Fibroblast of villous mesenchyme (primary cell): ENCODE data around the gene ANK3. TPM values are rescaled to one million over a fixed set of nuclear protein-coding genes. Genes with fewer than 3 reads are reported as not detected.

ENCODE experiments used
- DNase-seq: peaks from one replicate; pipeline ENCODE4 v3.0.0-alpha.2; 2010; ENCODE audit warnings: low read depth
- H3K4me3 ChIP-seq: 2 replicates; pipeline ENCODE4 v1.5.1; 2011; ENCODE audit warnings: low read depth, mild to moderate bottlenecking, low read length
- total RNA-seq: library from RNA; depleted of rRNA; stranded (reverse); fragments of >200 nt; gene quantifications from 2 replicates; pipeline ENCODE4 v1.2.3, GENCODE V29; 2012
- TF ChIP-seq, protein P1 (sequence below): IDR thresholded peaks from 2 replicates; pipeline ENCODE4 v1.5.1; 2012; ENCODE audit warnings: low read depth, mild to moderate bottlenecking, low read length; ENCODE audit not compliant: insufficient read depth

The ANK3 gene
- total RNA-seq, 1 donor: 1.3 TPM

DNA sequence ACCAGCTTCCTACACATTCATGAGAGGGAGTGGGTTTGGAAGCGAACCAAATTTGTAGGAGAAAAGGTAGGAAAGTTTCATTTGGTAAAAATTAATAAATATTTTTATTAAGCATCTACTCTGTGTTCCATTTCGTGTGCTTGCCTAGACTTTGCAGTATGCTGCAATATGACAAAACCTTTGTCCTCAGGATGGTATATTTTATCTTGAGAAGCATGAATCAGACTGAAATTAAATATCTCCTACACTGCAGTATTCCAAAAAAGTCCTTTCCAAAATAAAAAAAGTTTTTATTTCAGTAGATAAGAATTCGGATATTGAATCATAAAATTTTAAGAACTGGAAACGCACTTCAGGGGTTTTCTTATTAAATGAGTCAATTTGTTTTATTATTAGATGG lies 47.7 kb downstream of the ANK3 start:
- H3K4me3 ChIP-seq: no peak overlapping the region
- no peak for DNase-seq
- TF ChIP-seq, protein P1, sequence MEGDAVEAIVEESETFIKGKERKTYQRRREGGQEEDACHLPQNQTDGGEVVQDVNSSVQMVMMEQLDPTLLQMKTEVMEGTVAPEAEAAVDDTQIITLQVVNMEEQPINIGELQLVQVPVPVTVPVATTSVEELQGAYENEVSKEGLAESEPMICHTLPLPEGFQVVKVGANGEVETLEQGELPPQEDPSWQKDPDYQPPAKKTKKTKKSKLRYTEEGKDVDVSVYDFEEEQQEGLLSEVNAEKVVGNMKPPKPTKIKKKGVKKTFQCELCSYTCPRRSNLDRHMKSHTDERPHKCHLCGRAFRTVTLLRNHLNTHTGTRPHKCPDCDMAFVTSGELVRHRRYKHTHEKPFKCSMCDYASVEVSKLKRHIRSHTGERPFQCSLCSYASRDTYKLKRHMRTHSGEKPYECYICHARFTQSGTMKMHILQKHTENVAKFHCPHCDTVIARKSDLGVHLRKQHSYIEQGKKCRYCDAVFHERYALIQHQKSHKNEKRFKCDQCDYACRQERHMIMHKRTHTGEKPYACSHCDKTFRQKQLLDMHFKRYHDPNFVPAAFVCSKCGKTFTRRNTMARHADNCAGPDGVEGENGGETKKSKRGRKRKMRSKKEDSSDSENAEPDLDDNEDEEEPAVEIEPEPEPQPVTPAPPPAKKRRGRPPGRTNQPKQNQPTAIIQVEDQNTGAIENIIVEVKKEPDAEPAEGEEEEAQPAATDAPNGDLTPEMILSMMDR: no peak

DNA sequence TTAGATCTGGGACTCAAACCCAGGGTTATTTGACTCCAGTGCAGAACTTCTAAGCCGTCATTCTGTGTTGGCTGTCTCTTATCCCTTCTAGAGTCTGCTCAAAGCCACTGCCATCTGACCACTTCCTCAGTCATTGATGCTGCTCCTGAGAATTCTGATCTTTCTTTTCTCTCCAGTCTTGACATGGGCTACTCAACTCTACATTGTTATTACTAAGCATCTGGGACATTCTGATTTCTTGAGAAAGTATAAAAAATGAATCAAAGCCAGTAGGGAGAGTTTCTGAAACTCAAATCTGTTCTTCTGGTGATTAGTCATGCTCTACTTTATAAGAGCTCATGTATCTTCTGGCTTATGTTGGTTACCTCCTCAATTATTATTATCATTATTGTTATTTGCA lies 48.7 kb downstream of the ANK3 start:
- TF ChIP-seq, protein P1: no peak
- no peak overlapping the region for H3K4me3 ChIP-seq
- no peak for DNase-seq

DNA sequence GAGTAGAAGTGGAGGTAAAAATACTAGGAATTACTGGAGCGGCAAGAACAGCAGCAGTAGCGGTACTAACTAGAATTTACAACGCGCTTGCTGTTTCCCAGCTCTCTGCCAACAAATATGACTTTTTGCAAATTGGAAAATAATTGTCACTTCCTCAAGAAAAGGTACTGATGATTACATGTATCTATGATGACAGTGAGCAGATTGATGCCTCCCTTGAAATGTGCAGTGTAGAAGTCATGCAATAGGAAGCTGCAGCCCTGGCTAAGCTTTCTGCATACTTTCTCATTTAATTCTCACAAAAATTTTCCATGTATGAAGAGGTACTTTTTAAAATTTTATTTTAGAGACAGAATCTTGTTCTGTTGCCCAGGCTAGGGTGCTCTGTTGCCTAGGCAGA lies 49.9 kb downstream of the ANK3 start:
- TF ChIP-seq, protein P1: no peak
- DNase-seq: no peak

DNA sequence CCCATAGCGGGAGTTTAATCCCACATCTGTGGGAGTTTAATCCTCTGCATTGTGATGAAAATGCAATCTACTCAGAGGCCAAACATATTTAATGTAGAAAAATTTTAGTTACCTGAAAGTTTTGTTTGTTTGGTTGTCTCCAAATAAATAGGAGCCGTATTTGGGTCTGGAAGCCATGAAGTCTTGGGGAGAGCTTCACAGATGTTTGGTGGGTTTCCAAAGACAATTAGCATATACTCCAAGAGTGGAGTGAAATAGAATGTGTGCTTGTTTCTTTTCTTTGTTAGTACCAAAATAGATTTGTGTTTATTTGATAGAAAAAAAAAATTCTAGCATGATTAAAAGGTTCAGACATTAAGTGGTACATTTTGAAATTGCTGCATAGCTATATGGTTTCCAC lies 50.9 kb downstream of the ANK3 start:
- TF ChIP-seq, protein P1: no peak
- DNase-seq: no peak
- no peak overlapping the region for H3K4me3 ChIP-seq

More for the DNA sequence above, 49.9 kb downstream of the ANK3 start:
- no peak overlapping the region for H3K4me3 ChIP-seq

DNA sequence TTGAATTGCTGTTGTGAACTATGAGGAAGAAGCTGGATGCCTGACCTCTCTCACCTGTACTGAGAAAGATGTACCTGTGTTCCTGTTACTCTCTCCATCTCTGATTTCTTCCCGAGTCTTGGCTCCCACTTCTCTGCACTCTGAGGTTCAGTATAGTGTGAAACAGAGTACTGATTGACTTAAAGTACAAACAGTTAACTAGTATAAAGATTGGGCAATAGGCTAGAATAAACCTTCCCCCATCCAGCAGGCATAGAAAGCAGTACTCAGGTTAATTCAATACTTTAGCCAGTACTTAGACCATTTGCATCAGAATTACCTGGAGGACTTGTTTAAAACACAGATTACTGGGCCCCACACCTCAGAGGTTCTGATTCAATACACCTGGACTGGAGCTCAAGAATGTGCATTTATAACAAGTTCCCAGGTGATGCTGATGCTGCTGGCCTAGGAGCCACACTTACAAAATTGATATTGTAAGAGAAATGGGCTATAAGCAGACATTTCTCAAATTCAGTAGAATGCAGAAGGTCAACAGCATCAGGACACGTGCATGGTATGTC lies 51.6 kb downstream of the ANK3 start:
- no peak for DNase-seq
- TF ChIP-seq, protein P1: no peak
- H3K4me3 ChIP-seq: no peak overlapping the region

DNA sequence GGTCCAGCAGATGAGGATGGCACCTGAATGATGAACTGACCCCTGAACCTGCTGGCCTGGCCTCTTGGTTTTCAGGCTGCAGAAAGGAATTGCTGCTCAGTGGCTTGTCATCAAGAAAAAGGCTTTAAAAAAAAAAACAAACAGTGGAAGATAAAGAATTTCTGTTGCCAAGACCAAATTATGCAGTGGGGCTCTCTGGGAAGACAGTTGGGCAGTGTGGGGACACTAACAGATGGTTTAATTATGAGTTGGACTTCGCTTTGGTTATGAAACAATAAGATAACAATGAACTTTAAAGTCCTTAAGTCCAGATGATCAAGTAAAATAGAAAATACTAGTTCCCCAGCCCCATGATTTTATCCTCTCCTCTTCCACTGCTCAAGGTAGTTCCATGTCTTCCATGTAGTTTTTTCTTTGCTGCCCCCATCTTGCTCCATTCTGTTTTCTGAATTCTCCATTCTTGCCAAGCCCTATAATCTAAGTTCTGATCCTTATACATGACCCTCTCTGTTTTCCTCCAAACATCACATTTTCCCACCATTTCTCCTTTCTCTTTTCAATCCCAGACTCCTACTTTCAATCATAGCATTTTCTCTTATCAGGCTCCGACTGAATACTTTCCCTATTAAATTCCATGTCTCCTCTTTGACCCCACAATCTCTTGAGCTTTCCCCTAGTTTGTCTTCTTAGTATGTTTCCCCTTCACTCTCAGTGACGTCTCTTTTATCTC lies 52.6 kb downstream of the ANK3 start:
- TF ChIP-seq, protein P1: no peak
- no peak for DNase-seq
- no peak overlapping the region for H3K4me3 ChIP-seq
